OCI-LY3 (cell line): ENCODE measurements around the gene HDHD3.

Source experiments
- H2AFZ ChIP-seq: fragments of 200-600, 300-600 bp; shearing (Covaris generic); 2 replicates; pipeline ENCODE4 v1.6.0; 2014; ENCODE audit warnings: antibody characterized with exemption, low read depth, low read length
- H3K27ac ChIP-seq: fragments of 200-600, 300-600 bp; sonication (generic); 2 replicates; pipeline ENCODE4 v1.5.1; 2014; ENCODE audit warnings: mild to moderate bottlenecking, low read length, moderate library complexity, mixed read lengths
- H3K27me3 ChIP-seq: fragments of 200-600, 300-600 bp; sonication (generic); 2 replicates; pipeline ENCODE4 v1.6.1; 2014; ENCODE audit warnings: low read depth, low read length, mixed read lengths
- H3K36me3 ChIP-seq: fragments of 200-600, 300-600 bp; sonication (generic); replicated peaks from 2 replicates; pipeline ENCODE3; 2014; ENCODE audit warnings: low read depth, low read length, mixed read lengths
- H3K4me1 ChIP-seq: fragments of 300-600, 200-600 bp; sonication (generic); 2 replicates; pipeline ENCODE4 v1.6.1; 2014; ENCODE audit warnings: low read length, mixed read lengths
- H3K4me2 ChIP-seq: fragments of 200-600, 300-600 bp; sonication (generic); 2 replicates; pipeline ENCODE4 v1.6.1; 2014; ENCODE audit warnings: low read length, mixed read lengths
- H3K4me3 ChIP-seq: fragments of 300-600, 200-600 bp; sonication (generic); 2 replicates; pipeline ENCODE4 v1.5.1; 2014; ENCODE audit warnings: antibody characterized with exemption, mild to moderate bottlenecking, low read length, moderate library complexity
- H3K79me2 ChIP-seq: fragments of 300-600, 200-600 bp; shearing (Covaris generic); 2 replicates; pipeline ENCODE4 v1.6.1; 2014; ENCODE audit warnings: mild to moderate bottlenecking, low read length, mixed read lengths
- H3K9ac ChIP-seq: fragments of 300-600, 200-600 bp; shearing (Covaris generic); 2 replicates; pipeline ENCODE4 v1.6.0; 2014; ENCODE audit warnings: mild to moderate bottlenecking, low read length, moderate library complexity
- H3K9me3 ChIP-seq: fragments of 200-600, 300-600 bp; shearing (Covaris generic); 2 replicates; pipeline ENCODE4 v1.6.1; 2014; ENCODE audit warnings: low read length, mixed read lengths; ENCODE audit not compliant: insufficient read depth
- H4K20me1 ChIP-seq: fragments of 200-600, 300-600 bp; sonication (generic); 2 replicates; pipeline ENCODE4 v1.6.1; 2016; ENCODE audit warnings: low read length, mixed read lengths; ENCODE audit not compliant: insufficient read depth
- CTCF ChIP-seq: fragments of 200-600, 300-600 bp; sonication (generic); IDR thresholded peaks from 2 replicates; pipeline ENCODE4 v1.5.1; 2014; ENCODE audit warnings: antibody characterized with exemption, low read length, low read depth
- EZH2phosphoT487 ChIP-seq: fragments of 200-600 bp; shearing (Covaris generic); IDR thresholded peaks from 2 replicates; pipeline ENCODE4 v1.6.1; 2018; ENCODE audit warnings: antibody characterized with exemption, mixed run types, low read depth

HDHD3 gene

DNA sequence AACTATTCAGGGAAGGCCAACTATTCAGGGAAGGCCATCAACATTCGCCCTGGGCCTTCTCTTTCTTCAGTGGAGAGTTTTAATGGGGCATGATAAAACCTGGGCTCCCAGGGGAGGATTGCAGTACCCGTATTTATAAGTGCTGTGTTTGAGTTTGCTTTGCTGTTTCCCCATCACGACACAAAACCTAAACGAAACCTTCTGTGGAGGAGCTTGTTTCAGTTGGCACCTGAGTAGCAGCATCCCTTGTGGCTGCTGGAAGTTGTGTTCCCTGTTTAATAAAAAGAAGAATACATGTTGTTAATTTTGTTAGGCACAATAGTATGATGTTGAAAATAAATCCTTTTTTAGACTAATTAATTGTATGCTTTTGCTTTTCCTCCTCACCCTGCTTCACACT, 45.0 kb downstream of the HDHD3 start:
- Histone ChIP-seq H3K4me3 (no peak overlapping the region), H3K27ac (no peak overlapping the region), H2AFZ (no peak overlapping the region), H3K36me3 (no peaks in the 10 kb centered on the region), H3K27me3 (no peaks in the 10 kb centered on the region), H3K79me2 (no peaks in the 10 kb centered on the region), H3K9me3 (no peaks in the 10 kb centered on the region), H3K4me1 (no peaks in the 10 kb centered on the region), H4K20me1 (no peaks in the 10 kb centered on the region), H3K9ac (no peak overlapping the region), H3K4me2 (no peak overlapping the region)
- no peak for TF ChIP-seq CTCF
- no peak for TF ChIP-seq EZH2phosphoT487

DNA sequence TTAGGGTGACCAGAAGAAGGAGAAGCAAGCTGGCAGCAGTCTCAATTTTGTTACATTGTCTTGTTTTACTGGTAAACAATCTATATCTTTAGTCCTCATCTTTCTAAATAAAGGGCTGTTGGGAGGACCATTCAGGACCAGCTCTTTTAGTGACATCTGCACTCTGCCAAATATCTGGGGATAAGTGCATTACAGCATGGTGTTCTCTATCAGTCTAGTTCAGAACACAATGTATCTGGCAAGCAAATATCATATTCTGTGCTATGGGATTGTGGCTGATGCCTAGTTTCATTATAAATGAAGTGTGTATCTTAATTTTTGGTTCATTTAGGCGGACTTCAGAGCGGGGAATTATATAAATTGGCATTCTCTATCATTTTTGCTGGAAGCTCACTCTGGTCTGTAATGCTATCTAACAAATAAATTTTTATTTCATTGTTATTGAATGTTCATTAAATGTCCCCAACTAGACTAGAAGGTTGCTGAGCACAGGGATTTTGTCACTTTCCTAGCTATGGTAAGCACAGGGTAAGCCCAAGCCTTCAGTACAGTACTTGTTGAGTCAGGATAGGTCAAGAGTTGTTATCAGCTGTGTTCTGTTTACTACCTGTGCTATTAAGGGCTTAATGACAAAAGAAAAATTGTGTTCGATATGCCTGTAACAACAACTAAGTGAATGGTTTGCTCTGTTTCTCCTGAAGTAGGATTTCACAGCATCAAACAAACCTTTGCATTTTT, 48.6 kb downstream of the HDHD3 start:
- H3K4me1 ChIP-seq = no peaks in the 10 kb centered on the region
- TF ChIP-seq EZH2phosphoT487 (no peak), CTCF (no peak)
- H3K27me3 ChIP-seq = no peaks in the 10 kb centered on the region
- H3K4me3 ChIP-seq = no peak overlapping the region
- no peaks in the 10 kb centered on the region for H4K20me1 ChIP-seq
- H3K9me3 ChIP-seq = no peaks in the 10 kb centered on the region
- no peaks in the 10 kb centered on the region for H3K36me3 ChIP-seq
- no peak overlapping the region for H3K9ac ChIP-seq
- H3K4me2 ChIP-seq = no peak overlapping the region
- no peak overlapping the region for H3K27ac ChIP-seq
- H2AFZ ChIP-seq = no peak overlapping the region
- H3K79me2 ChIP-seq = no peaks in the 10 kb centered on the region

- no peaks in the 10 kb centered on the region for H3K9me3 ChIP-seq
These were observed 50.6 kb downstream of the HDHD3 start for GRCh38 chr9:113326230-113326629.

More at GRCh38 chr9:113326230-113326629, 50.6 kb downstream of the HDHD3 start:
- H3K27ac ChIP-seq = no peak overlapping the region
- no peaks in the 10 kb centered on the region for H4K20me1 ChIP-seq
- H2AFZ ChIP-seq = no peak overlapping the region
- H3K27me3 ChIP-seq = 0 out of 2 replicates have a peak, but pooled peaks cover 4% of the 10 kb centered on the region
- H3K9ac ChIP-seq = no peak overlapping the region
- H3K4me3 ChIP-seq = no peak overlapping the region
- TF ChIP-seq CTCF = no peak
- no peak for TF ChIP-seq EZH2phosphoT487
- H3K4me1 ChIP-seq = no peaks in the 10 kb centered on the region
- no peak overlapping the region for H3K4me2 ChIP-seq
- H3K79me2 ChIP-seq = no peaks in the 10 kb centered on the region
- no peaks in the 10 kb centered on the region for H3K36me3 ChIP-seq
